HEK293T (cell line): ENCODE data around the gene HHIPL1.

Source experiments
- CTCF ChIA-PET: fragments of 350-600 bp; formaldehyde crosslinking; extraction: SDS; loops from one replicate; lab custom pipeline; 2021; ENCODE audit warnings: antibody characterized with exemption, inconsistent platforms; lab: Yijun Ruan, JAX
- POLR2A ChIA-PET: fragments of 350-600 bp; formaldehyde crosslinking; extraction: SDS; loops from one replicate; lab custom pipeline; 2020; ENCODE audit warnings: antibody characterized with exemption, inconsistent platforms; lab: Yijun Ruan, JAX
- DNase-seq: peaks from one replicate; pipeline ENCODE4 v3.0.0; 2012; ENCODE audit warnings: mixed read lengths; ENCODE audit errors: extremely low spot score
- ARNT ChIP-seq: fragments of 450-650 bp; IDR thresholded peaks from 2 replicates; pipeline ENCODE4 v1.6.1; 2017; ENCODE audit warnings: mild to moderate bottlenecking
- BHLHE40 ChIP-seq: fragments of 450-650 bp; IDR thresholded peaks from 2 replicates; pipeline ENCODE4 v1.6.1; 2016; ENCODE audit warnings: mild to moderate bottlenecking, moderate library complexity, borderline replicate concordance
- CTBP1 ChIP-seq: fragments of 450-650 bp; IDR thresholded peaks from 2 replicates; pipeline ENCODE4 v1.6.1; 2016; ENCODE audit warnings: borderline replicate concordance
- ELF4 ChIP-seq: fragments of 450-650 bp; IDR thresholded peaks from 2 replicates; pipeline ENCODE4 v1.6.1; 2017; ENCODE audit warnings: antibody characterized with exemption
- FOXA1 ChIP-seq: fragments of 450-650 bp; IDR thresholded peaks from 2 replicates; pipeline ENCODE4 v1.6.1; 2016; ENCODE audit warnings: mild to moderate bottlenecking
- FOXK2 ChIP-seq: fragments of 450-650 bp; IDR thresholded peaks from 2 replicates; pipeline ENCODE4 v1.6.1; 2016; ENCODE audit warnings: mild to moderate bottlenecking
- FOXM1 ChIP-seq: fragments of 450-650 bp; IDR thresholded peaks from 2 replicates; pipeline ENCODE4 v1.6.1; 2017; ENCODE audit warnings: mild to moderate bottlenecking, borderline replicate concordance
- HDGF ChIP-seq: fragments of 450-650 bp; IDR thresholded peaks from 2 replicates; pipeline ENCODE4 v1.6.1; 2017; ENCODE audit warnings: antibody characterized with exemption, borderline replicate concordance
- L3MBTL2 ChIP-seq: fragments of 450-650 bp; conservative IDR thresholded peaks from 2 replicates; pipeline ENCODE4 v1.6.1; 2016; ENCODE audit warnings: mild to moderate bottlenecking
- LEF1 ChIP-seq: fragments of 450-650 bp; IDR thresholded peaks from 2 replicates; pipeline ENCODE4 v1.6.1; 2017; ENCODE audit warnings: mild to moderate bottlenecking, borderline replicate concordance
- NFRKB ChIP-seq: fragments of 450-650 bp; IDR thresholded peaks from 2 replicates; pipeline ENCODE4 v1.6.1; 2016; ENCODE audit warnings: mild to moderate bottlenecking, moderate library complexity
- PKNOX1 ChIP-seq: fragments of 450-650 bp; IDR thresholded peaks from 2 replicates; pipeline ENCODE4 v1.6.1; 2016
- SP1 ChIP-seq: fragments of 450-650 bp; IDR thresholded peaks from 2 replicates; pipeline ENCODE4 v1.6.1; 2017
- SUZ12 ChIP-seq: fragments of 450-650 bp; IDR thresholded peaks from 2 replicates; pipeline ENCODE4 v1.6.1; 2016; ENCODE audit warnings: mild to moderate bottlenecking
- TARDBP ChIP-seq: fragments of 450-650 bp; IDR thresholded peaks from 2 replicates; pipeline ENCODE4 v1.6.1; 2016
- ZNF384 ChIP-seq: fragments of 450-650 bp; IDR thresholded peaks from 2 replicates; pipeline ENCODE4 v1.6.1; 2016

The HHIPL1 gene

GRCh38 chr14:99649643-99650042 is 4.7 kb downstream of the HHIPL1 start:
- TF ChIP-seq ZNF384 (no peak), FOXA1 (no peak), ELF4 (no peak), FOXK2 (no peak)
- POLR2A ChIA-PET = no interaction called here
- DNase-seq = no peak
- CTCF ChIA-PET = no interaction called here

DNA sequence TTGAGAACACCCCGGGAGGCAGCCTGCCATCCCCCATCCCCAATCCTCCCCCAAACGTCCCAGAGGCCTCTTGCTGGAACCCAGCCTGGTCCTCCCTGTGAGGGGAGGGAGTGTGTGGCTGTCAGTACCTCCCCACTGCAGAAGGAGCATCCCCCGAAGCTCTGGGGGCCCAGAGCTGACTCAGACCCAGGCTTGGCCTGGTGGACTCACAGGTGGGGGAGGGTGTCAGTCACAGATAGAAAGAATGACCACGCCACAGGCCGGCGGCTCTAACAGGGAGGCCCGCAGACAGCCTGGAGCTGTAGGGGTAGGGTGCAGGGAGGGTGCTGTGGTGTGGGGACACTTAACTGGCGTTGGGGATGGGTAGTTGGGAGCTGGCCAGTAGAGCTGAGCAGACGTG is 5.3 kb downstream of the HHIPL1 start:
- ChIA-PET CTCF (no interaction called here), POLR2A (no interaction called here)
- TF ChIP-seq SP1 = no peak
- no peak for TF ChIP-seq SUZ12
- TF ChIP-seq FOXA1 = no peak
- no peak for TF ChIP-seq FOXK2
- TF ChIP-seq TARDBP = no peak
- TF ChIP-seq L3MBTL2 = no peak
- TF ChIP-seq PKNOX1 = no peak
- TF ChIP-seq NFRKB = no peak
- TF ChIP-seq ELF4 = no peak
- TF ChIP-seq HDGF = no peak
- no peak for TF ChIP-seq ZNF384
- TF ChIP-seq ARNT = no peak
- no peak for TF ChIP-seq FOXM1
- no peak for TF ChIP-seq LEF1
- TF ChIP-seq CTBP1 = no peak
- no peak for TF ChIP-seq BHLHE40
- no peak for DNase-seq

GRCh38 chr14:99651953-99652746 is 7.2 kb downstream of the HHIPL1 start:
- TF ChIP-seq HDGF (no peak), ZNF384 (no peak), FOXM1 (no peak), ARNT (no peak)
- CTCF ChIA-PET = no interaction called here
- DNase-seq = no peak
- POLR2A ChIA-PET = no interaction called here

- POLR2A ChIA-PET = no interaction called here
- CTCF ChIA-PET = interaction anchor here (1.2 kb wide), 1 partner anchor 30 kb away, joined by 4 read pairs; the partner anchor contains the start of gene CYP46A1
- DNase-seq = no peak
- TF ChIP-seq ARNT (no peak), FOXK2 (no peak), TARDBP (no peak), SP1 (no peak), FOXM1 (no peak), LEF1 (no peak)
Measured at GRCh38 chr14:99654235-99654985, 9.5 kb downstream of the HHIPL1 start.

DNA sequence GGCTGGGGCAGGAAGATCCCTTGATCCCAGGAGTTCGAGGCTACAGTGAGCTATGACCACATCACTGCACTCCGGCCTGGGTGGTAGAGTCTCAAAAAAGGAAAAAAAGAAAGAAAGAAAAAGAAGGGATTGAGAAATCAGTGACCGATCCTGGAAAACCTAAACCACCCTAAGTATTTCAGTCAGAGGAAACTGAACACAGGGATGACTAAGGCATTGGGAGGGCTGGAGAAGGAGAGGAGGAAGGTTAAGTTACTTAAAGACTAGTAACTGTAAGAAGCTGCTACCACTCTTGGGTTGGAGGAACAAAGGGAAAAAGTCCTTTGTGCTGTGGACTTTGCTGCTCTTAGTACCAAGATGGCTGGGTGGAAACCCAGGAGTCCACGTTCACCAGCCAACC is 10.6 kb downstream of the HHIPL1 start:
- no peak for TF ChIP-seq NFRKB
- TF ChIP-seq FOXK2 = no peak
- TF ChIP-seq LEF1 = no peak
- TF ChIP-seq PKNOX1 = no peak
- TF ChIP-seq HDGF = no peak
- TF ChIP-seq ZNF384 = no peak
- TF ChIP-seq CTBP1 = no peak
- TF ChIP-seq SUZ12 = no peak
- TF ChIP-seq TARDBP = no peak
- TF ChIP-seq FOXA1 = no peak
- no peak for TF ChIP-seq SP1
- no peak for TF ChIP-seq ELF4
- no peak for TF ChIP-seq L3MBTL2
- no peak for TF ChIP-seq ARNT
- TF ChIP-seq BHLHE40 = no peak
- TF ChIP-seq FOXM1 = no peak
- POLR2A ChIA-PET = no interaction called here
- CTCF ChIA-PET = interaction anchor here (0.7 kb wide), 1 partner anchor 13 kb away, joined by 3 read pairs; no protein-coding TSS in a partner anchor
- DNase-seq = no peak

GRCh38 chr14:99656171-99656570 is 11.2 kb downstream of the HHIPL1 start:
- DNase-seq = no peak
- ChIA-PET POLR2A (no interaction called here), CTCF (interaction anchor here (0.7 kb wide), 2 partner anchors 12 to 28 kb away, joined by 3 read pairs; no protein-coding TSS in a partner anchor)
- TF ChIP-seq BHLHE40 = no peak
- no peak for TF ChIP-seq ARNT
- no peak for TF ChIP-seq ELF4
- TF ChIP-seq L3MBTL2 = no peak
- no peak for TF ChIP-seq HDGF
- TF ChIP-seq CTBP1 = no peak
- TF ChIP-seq SP1 = no peak
- no peak for TF ChIP-seq SUZ12
- TF ChIP-seq FOXM1 = no peak
- TF ChIP-seq PKNOX1 = no peak
- no peak for TF ChIP-seq FOXK2
- no peak for TF ChIP-seq LEF1
- TF ChIP-seq FOXA1 = no peak
- no peak for TF ChIP-seq ZNF384
- TF ChIP-seq NFRKB = no peak
- no peak for TF ChIP-seq TARDBP
